ENCODE measurements around the gene SLC13A1.
"Not testable (repeated sequence)": the region's sequence is repeated elsewhere in the genome, so short reads cannot be mapped to it uniquely, and the experiment has no call there.

The SLC13A1 gene

GRCh38 chr7:123099712-123100111 lies 100.1 kb downstream of the SLC13A1 start:
- no peaks in the 10 kb centered on the region for H3K36me3 ChIP-seq (ENCODE audit: control insufficient read depth, insufficient read depth, low read length)
- no peak overlapping the region for H3K4me3 ChIP-seq (replicated peaks; ENCODE audit: low read depth, low read length)
- no peak for DNase-seq (ENCODE audit: extremely low read depth, insufficient read length)
- TF ChIP-seq CTCF (IDR thresholded peaks at IDR 0.05; ENCODE audit: insufficient read depth, low read length, poor library complexity, severe bottlenecking), result no peak
- H3K27me3 ChIP-seq (replicated peaks; ENCODE audit: control insufficient read depth, insufficient read depth, low read length), result no peaks in the 10 kb centered on the region

GRCh38 chr7:123096976-123097375 lies 102.8 kb downstream of the SLC13A1 start:
- Histone ChIP-seq H3K27me3 (replicated peaks; ENCODE audit: control insufficient read depth, insufficient read depth, low read length) (no peaks in the 10 kb centered on the region), H3K4me3 (replicated peaks; ENCODE audit: low read depth, low read length) (no peak overlapping the region), H3K36me3 (ENCODE audit: control insufficient read depth, insufficient read depth, low read length) (no peaks in the 10 kb centered on the region)
- DNase-seq (ENCODE audit: extremely low read depth, insufficient read length), result no peak
- TF ChIP-seq CTCF (IDR thresholded peaks at IDR 0.05; ENCODE audit: insufficient read depth, low read length, poor library complexity, severe bottlenecking), result no peak

GRCh38 chr7:123096434-123096833 lies 103.3 kb downstream of the SLC13A1 start:
- no peak overlapping the region for H3K4me3 ChIP-seq (replicated peaks; ENCODE audit: low read depth, low read length)
- no peak for DNase-seq (ENCODE audit: extremely low read depth, insufficient read length)
- TF ChIP-seq CTCF (IDR thresholded peaks at IDR 0.05; ENCODE audit: insufficient read depth, low read length, poor library complexity, severe bottlenecking), result no peak
- no peaks in the 10 kb centered on the region for H3K36me3 ChIP-seq (ENCODE audit: control insufficient read depth, insufficient read depth, low read length)
- H3K27me3 ChIP-seq (replicated peaks; ENCODE audit: control insufficient read depth, insufficient read depth, low read length), result no peaks in the 10 kb centered on the region

GRCh38 chr7:123090456-123090855 lies 109.3 kb downstream of the SLC13A1 start:
- Histone ChIP-seq H3K36me3 (ENCODE audit: control insufficient read depth, insufficient read depth, low read length) (no peaks in the 10 kb centered on the region), H3K4me3 (replicated peaks; ENCODE audit: low read depth, low read length) (no peak overlapping the region), H3K27me3 (replicated peaks; ENCODE audit: control insufficient read depth, insufficient read depth, low read length) (no peaks in the 10 kb centered on the region)
- DNase-seq (ENCODE audit: extremely low read depth, insufficient read length), result no peak
- no peak for TF ChIP-seq CTCF (IDR thresholded peaks at IDR 0.05; ENCODE audit: insufficient read depth, low read length, poor library complexity, severe bottlenecking)

GRCh38 chr7:123086910-123087309 lies 112.9 kb downstream of the SLC13A1 start:
- not testable (repeated sequence) for H3K36me3 ChIP-seq (ENCODE audit: control insufficient read depth, insufficient read depth, low read length); H3K27me3 ChIP-seq (replicated peaks; ENCODE audit: control insufficient read depth, insufficient read depth, low read length); H3K4me3 ChIP-seq (replicated peaks; ENCODE audit: low read depth, low read length); DNase-seq (ENCODE audit: extremely low read depth, insufficient read length)

- H3K27me3 ChIP-seq (replicated peaks; ENCODE audit: control insufficient read depth, insufficient read depth, low read length); H3K36me3 ChIP-seq (ENCODE audit: control insufficient read depth, insufficient read depth, low read length); DNase-seq (ENCODE audit: extremely low read depth, insufficient read length); H3K4me3 ChIP-seq (replicated peaks; ENCODE audit: low read depth, low read length): not testable (repeated sequence)
Observed at GRCh38 chr7:123084861-123085260, 114.9 kb downstream of the SLC13A1 start.

- no peak for DNase-seq (ENCODE audit: extremely low read depth, insufficient read length)
- H3K27me3 ChIP-seq (replicated peaks; ENCODE audit: control insufficient read depth, insufficient read depth, low read length), result no peaks in the 10 kb centered on the region
- TF ChIP-seq CTCF (IDR thresholded peaks at IDR 0.05; ENCODE audit: insufficient read depth, low read length, poor library complexity, severe bottlenecking), result no peak
Observed at GRCh38 chr7:123079021-123079420, 120.7 kb downstream of the SLC13A1 start.

More at GRCh38 chr7:123079021-123079420, 120.7 kb downstream of the SLC13A1 start:
- Histone ChIP-seq H3K36me3 (ENCODE audit: control insufficient read depth, insufficient read depth, low read length) (no peaks in the 10 kb centered on the region), H3K4me3 (replicated peaks; ENCODE audit: low read depth, low read length) (no peak overlapping the region)

Measured in GM06990 (cell line).